SH-SY5Y (cell line): ENCODE measurements around the gene OLFM2.

Source experiments
- GATA2 ChIP-seq: IDR thresholded peaks from 2 replicates; pipeline ENCODE4 v1.6.1; 2011; ENCODE audit warnings: mild to moderate bottlenecking, low read depth, low read length
- GATA3 ChIP-seq: IDR thresholded peaks from 2 replicates; pipeline ENCODE4 v1.6.1; 2011; ENCODE audit warnings: low read depth, mild to moderate bottlenecking, low read length, moderate library complexity

- no peak for TF ChIP-seq GATA3
- TF ChIP-seq GATA2: no peak
Measured at GRCh38 chr19:9914001-9914314, 22.4 kb downstream of the OLFM2 start.
